ENCODE results near the gene GPR146. TPM values are rescaled to one million over a fixed set of nuclear protein-coding genes. Genes with fewer than 3 reads are reported as not detected.
"Not testable (repeated sequence)": the region's sequence is repeated elsewhere in the genome, so short reads cannot be mapped to it uniquely, and the experiment has no call there.

The GPR146 gene
- total RNA-seq, 1 donor from 2014 or later: 40.0 TPM

- DNase-seq; H3K36me3 ChIP-seq; H3K27ac ChIP-seq; intact Hi-C loops (cut with DNase I); H3K4me3 ChIP-seq; H3K9me3 ChIP-seq; ATAC-seq; H3K27me3 ChIP-seq: not testable (repeated sequence)
- peaks cover 41% of the 10 kb centered on the region for H3K4me1 ChIP-seq
Measured at GRCh38 chr7:1040233-1040632, 4.1 kb upstream of the GPR146 start.

GRCh38 chr7:1040790-1041189 lies 3.6 kb upstream of the GPR146 start:
- no peaks in the 10 kb centered on the region for H3K27me3 ChIP-seq
- ATAC-seq: no peak
- no peak overlapping the region for H3K27ac ChIP-seq
- intact Hi-C loops (cut with DNase I): no loop called here
- H3K4me1 ChIP-seq: peaks cover 45% of the 10 kb centered on the region
- H3K36me3 ChIP-seq: no peaks in the 10 kb centered on the region
- DNase-seq: no peak
- H3K9me3 ChIP-seq: no peaks in the 10 kb centered on the region
- no peak overlapping the region for H3K4me3 ChIP-seq
- no peak for TF ChIP-seq CTCF (IDR thresholded peaks at IDR 0.05)

GRCh38 chr7:1041551-1042491 lies 2.5 kb upstream of the GPR146 start:
- Histone ChIP-seq H3K27ac (no peak overlapping the region), H3K9me3 (no peaks in the 10 kb centered on the region), H3K4me1 (peaks cover 56% of the 10 kb centered on the region), H3K27me3 (no peaks in the 10 kb centered on the region), H3K4me3 (no peak overlapping the region), H3K36me3 (no peaks in the 10 kb centered on the region)
- no peak for TF ChIP-seq CTCF (IDR thresholded peaks at IDR 0.05)
- intact Hi-C loops (cut with DNase I): no loop called here
- DNase-seq: no peak
- ATAC-seq: no peak

- Histone ChIP-seq H3K27me3 (no peaks in the 10 kb centered on the region), H3K36me3 (no peaks in the 10 kb centered on the region), H3K4me3 (no peak overlapping the region), H3K27ac (no peak overlapping the region), H3K9me3 (no peaks in the 10 kb centered on the region), H3K4me1 (peaks cover 62% of the 10 kb centered on the region)
- DNase-seq: no peak
- TF ChIP-seq CTCF (IDR thresholded peaks at IDR 0.05): no peak
- no peak for ATAC-seq
- intact Hi-C loops (cut with DNase I): no loop called here
Measured at GRCh38 chr7:1042492-1042833, 1.9 kb upstream of the GPR146 start.

GRCh38 chr7:1043552-1044188 lies 676 bp upstream of the GPR146 start:
- H3K27ac ChIP-seq: peak overlapping the region; percentile 91
- intact Hi-C loops (cut with DNase I): no loop called here
- H3K4me1 ChIP-seq: peaks cover 67% of the 10 kb centered on the region
- ATAC-seq (no peak), DNase-seq (no peak)
- TF ChIP-seq CTCF (IDR thresholded peaks at IDR 0.05): no peak
- H3K27me3 ChIP-seq: no peaks in the 10 kb centered on the region
- no peaks in the 10 kb centered on the region for H3K36me3 ChIP-seq
- peak overlapping the region; percentile 48 for H3K4me3 ChIP-seq
- no peaks in the 10 kb centered on the region for H3K9me3 ChIP-seq
